Liver (tissue), 9 donors: ENCODE measurements around the gene INSC. TPM values are rescaled to one million over a fixed set of nuclear protein-coding genes. Genes with fewer than 3 reads are reported as not detected.

Experiments
- DNase-seq: peaks from one replicate; pipeline ENCODE4 v3.0.0-alpha.2; 2017; ENCODE audit warnings: low spot score
- H3K27ac ChIP-seq, 2 donors: one replicate each; pipeline ENCODE4 v1.7.0; 2013; ENCODE audit warnings: inconsistent platforms in 2 of 2, low read length in 2 of 2, control low read depth in 1 of 2, low read depth in 1 of 2, mild to moderate bottlenecking in 1 of 2
- H3K27me3 ChIP-seq, 4 donors: one replicate each; pipeline versions ENCODE4 v1.6.1 to v1.7.0; 2013; ENCODE audit warnings: low read length in 3 of 4, inconsistent platforms in 1 of 4, mild to moderate bottlenecking in 1 of 4, moderate library complexity in 1 of 4; ENCODE audit not compliant: control insufficient read depth in 4 of 4, insufficient read depth in 4 of 4
- H3K36me3 ChIP-seq, 4 donors: one replicate each; pipeline versions ENCODE4 v1.6.1 to v1.7.0; 2013; ENCODE audit warnings: low read length in 3 of 4, mild to moderate bottlenecking in 3 of 4, low read depth in 1 of 4, moderate library complexity in 1 of 4; ENCODE audit not compliant: control insufficient read depth in 4 of 4, insufficient read depth in 3 of 4
- H3K4me1 ChIP-seq, 4 donors: one replicate each; pipeline versions ENCODE4 v1.6.1 to v1.7.0; 2013; ENCODE audit warnings: low read length in 3 of 4, mild to moderate bottlenecking in 3 of 4, moderate library complexity in 1 of 4; ENCODE audit not compliant: control insufficient read depth in 4 of 4, insufficient read depth in 4 of 4
- H3K4me3 ChIP-seq, 3 donors: one replicate each; pipeline versions ENCODE4 v1.6.1 to v1.7.0; 2013; ENCODE audit warnings: low read length in 3 of 3, control low read depth in 1 of 3, low read depth in 1 of 3, mild to moderate bottlenecking in 1 of 3
- H3K9ac ChIP-seq, 2 donors: one replicate each; pipeline ENCODE4 v1.7.0; 2013; ENCODE audit warnings: low read length in 2 of 2, mild to moderate bottlenecking in 2 of 2, moderate library complexity in 2 of 2, control low read depth in 1 of 2, low read depth in 1 of 2
- H3K9me3 ChIP-seq, 4 donors: one replicate each; pipeline versions ENCODE4 v1.6.1 to v1.7.0; 2013; ENCODE audit warnings: low read length in 3 of 4; ENCODE audit not compliant: control insufficient read depth in 4 of 4
- CTCF ChIP-seq: fragments of 150-350 bp; IDR thresholded peaks from 2 replicates; pipeline ENCODE4 v1.5.1; 2017; ENCODE audit warnings: improper control_type of control experiment, low read depth, low read length; ENCODE audit not compliant: missing input control
- EGR1 ChIP-seq, 2 donors: IDR thresholded peaks; 2 replicates each; pipeline ENCODE4 v1.6.1; 2016 to 2018; ENCODE audit warnings: antibody characterized with exemption in 2 of 2, low read depth in 2 of 2
- FOXA1 ChIP-seq: IDR thresholded peaks from 2 replicates; pipeline ENCODE4 v1.6.1; 2016; ENCODE audit warnings: antibody characterized with exemption
- FOXA2 ChIP-seq: IDR thresholded peaks from 2 replicates; pipeline ENCODE4 v1.6.1; 2016; ENCODE audit warnings: antibody characterized with exemption
- GABPA ChIP-seq, 2 donors: IDR thresholded peaks in 1 of 2; conservative IDR thresholded peaks in 1 of 2; 2 replicates each; pipeline ENCODE4 v1.6.1; 2016; ENCODE audit warnings: antibody characterized with exemption in 2 of 2, mild to moderate bottlenecking in 1 of 2, moderate library complexity in 1 of 2
- HNF4A ChIP-seq, 2 donors: conservative IDR thresholded peaks; 2 replicates each; pipeline ENCODE4 v1.6.1; 2016; ENCODE audit warnings: antibody characterized with exemption in 2 of 2, mild to moderate bottlenecking in 2 of 2
- HNF4G ChIP-seq: IDR thresholded peaks from 2 replicates; pipeline ENCODE4 v1.6.1; 2016; ENCODE audit warnings: antibody characterized with exemption
- JUND ChIP-seq, 2 donors: IDR thresholded peaks; 2 replicates each; pipeline ENCODE4 v1.6.1; 2016; ENCODE audit warnings: antibody characterized with exemption in 2 of 2
- MAX ChIP-seq: IDR thresholded peaks from 2 replicates; pipeline ENCODE4 v1.6.1; 2016; ENCODE audit warnings: antibody characterized with exemption
- NR2F2 ChIP-seq: IDR thresholded peaks from 2 replicates; pipeline ENCODE4 v1.6.1; 2016; ENCODE audit warnings: antibody characterized with exemption
- RAD21 ChIP-seq, 2 donors: IDR thresholded peaks; 2 replicates each; pipeline ENCODE4 v1.6.1; 2016; ENCODE audit warnings: antibody characterized with exemption in 2 of 2, mild to moderate bottlenecking in 2 of 2
- RXRA ChIP-seq, 2 donors: IDR thresholded peaks; 2 replicates each; pipeline ENCODE4 v1.6.1; 2017 to 2018; ENCODE audit warnings: antibody characterized with exemption in 2 of 2, mild to moderate bottlenecking in 1 of 2
- SP1 ChIP-seq: IDR thresholded peaks from 2 replicates; pipeline ENCODE4 v1.6.1; 2018; ENCODE audit warnings: antibody characterized with exemption, mild to moderate bottlenecking
- TAF1 ChIP-seq: conservative IDR thresholded peaks from 2 replicates; pipeline ENCODE4 v1.6.1; 2016; ENCODE audit warnings: antibody characterized with exemption, mild to moderate bottlenecking
- YY1 ChIP-seq: IDR thresholded peaks from 2 replicates; pipeline ENCODE4 v1.6.1; 2016; ENCODE audit warnings: antibody characterized with exemption, mild to moderate bottlenecking
- ZBTB33 ChIP-seq: IDR thresholded peaks from 2 replicates; pipeline ENCODE4 v1.6.1; 2016; ENCODE audit warnings: antibody characterized with exemption
- WGBS: extraction: QIAGEN DNeasy Blood & Tissue Kit; methylation state at CpG from one replicate; pipeline ENCODE4 v1.1.7; 2013; 5-methylcytosine and 5-hydroxymethylcytosine counted together
- polyA plus RNA-seq, 2 donors: library from polyadenylated mRNA; stranded (reverse) in 1 of 2; unstranded in 1 of 2; fragments of 200-250 nt in 1 of 2; fragments of >200 nt in 1 of 2; fragmentation: Nextera tagmentation in 1 of 2; extraction: Ambion mirVana in 1 of 2; gene quantifications; one replicate each; pipeline versions ENCODE4 v1.2.1 to v1.2.3, GENCODE V29; 2013 to 2015
- total RNA-seq, 2 donors: library from RNA; depleted of rRNA; stranded (reverse); fragments of >200 nt; gene quantifications; one replicate each; pipeline ENCODE4 v1.2.3, GENCODE V29; 2014
- TF ChIP-seq, protein P1 (sequence below): IDR thresholded peaks from 2 replicates; pipeline ENCODE4 v1.6.1; 2016; ENCODE audit warnings: antibody characterized with exemption
- donor health status: healthy.
- donor health status: healthy.
- donor health status: healthy.
- donor health status: healthy.
- donor health status: healthy.

INSC gene
- total and polyA plus RNA-seq, 4 donors: 0.02 to 0.25 (median 0.12) TPM

DNA sequence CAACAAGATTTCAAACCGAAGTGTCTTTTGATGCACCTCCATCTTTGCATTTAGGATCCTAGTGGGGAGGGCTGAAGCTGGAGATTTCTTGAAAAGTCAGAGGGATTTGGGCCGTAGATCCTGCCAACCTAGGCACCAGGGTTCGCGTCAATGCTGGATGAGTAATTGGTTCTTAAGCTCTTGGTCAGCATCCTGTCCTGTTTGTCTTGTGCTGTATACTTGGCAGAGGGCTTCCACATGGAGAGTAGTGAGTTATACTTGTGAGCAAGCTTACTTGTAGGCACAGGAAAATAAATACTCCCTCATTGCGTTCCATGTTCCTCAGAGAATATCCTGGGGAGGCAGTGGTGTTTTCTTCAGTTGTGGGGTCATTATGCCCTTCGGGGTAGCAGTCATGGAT is 12.6 kb downstream of the INSC start:
- H3K9me3 ChIP-seq: no peaks in the 10 kb centered on the region
- no peak overlapping the region for H3K9ac ChIP-seq
- H3K27ac ChIP-seq: no peak overlapping the region
- no peak overlapping the region for H3K4me3 ChIP-seq
- H3K36me3 ChIP-seq: no peaks in the 10 kb centered on the region
- no peak for DNase-seq
- 87% methylated on average over 6 of the region's 6 CpGs for WGBS
- H3K4me1 ChIP-seq: no peaks in the 10 kb centered on the region
- TF ChIP-seq NR2F2 (no peak), RXRA (IDR thresholded peaks at IDR 0.05) (no peak), GABPA (IDR thresholded peaks at IDR 0.05 in 1 of 2, conservative IDR thresholded peaks at IDR 0.05 in 1 of 2) (no peak), SP1 (no peak), CTCF (no peak)
- TF ChIP-seq, protein P1, sequence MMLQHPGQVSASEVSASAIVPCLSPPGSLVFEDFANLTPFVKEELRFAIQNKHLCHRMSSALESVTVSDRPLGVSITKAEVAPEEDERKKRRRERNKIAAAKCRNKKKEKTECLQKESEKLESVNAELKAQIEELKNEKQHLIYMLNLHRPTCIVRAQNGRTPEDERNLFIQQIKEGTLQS: no peak
- H3K27me3 ChIP-seq: no peaks in the 10 kb centered on the region

- DNase-seq: no peak
- WGBS: 96% methylated on average over 2 of the region's 2 CpGs
- H3K9me3 ChIP-seq: no peaks in the 10 kb centered on the region
- H3K27me3 ChIP-seq: no peaks in the 10 kb centered on the region
- no peak overlapping the region for H3K9ac ChIP-seq
- no peak for TF ChIP-seq HNF4A (conservative IDR thresholded peaks at IDR 0.05)
- no peak for TF ChIP-seq ZBTB33
- no peak for TF ChIP-seq TAF1
- TF ChIP-seq MAX: no peak
- no peak for TF ChIP-seq FOXA1
- no peak for TF ChIP-seq NR2F2
- TF ChIP-seq, protein P1: no peak
- no peak for TF ChIP-seq YY1
- no peak for TF ChIP-seq SP1
- TF ChIP-seq JUND (IDR thresholded peaks at IDR 0.05): no peak
- no peaks in the 10 kb centered on the region for H3K36me3 ChIP-seq
- no peaks in the 10 kb centered on the region for H3K4me1 ChIP-seq
- H3K4me3 ChIP-seq: no peak overlapping the region
- no peak overlapping the region for H3K27ac ChIP-seq
Observed at GRCh38 chr11:15128621-15129020, 13.9 kb downstream of the INSC start.

- no peak overlapping the region for H3K9ac ChIP-seq
- H3K36me3 ChIP-seq: no peaks in the 10 kb centered on the region
- H3K4me3 ChIP-seq: no peak overlapping the region
- no peaks in the 10 kb centered on the region for H3K4me1 ChIP-seq
- no peak overlapping the region for H3K27ac ChIP-seq
- H3K9me3 ChIP-seq: no peaks in the 10 kb centered on the region
- no peaks in the 10 kb centered on the region for H3K27me3 ChIP-seq
- 94% methylated on average over 1 of the region's 1 CpG for WGBS
- no peak for DNase-seq
- no peak for TF ChIP-seq NR2F2
- TF ChIP-seq RXRA (IDR thresholded peaks at IDR 0.05): no peak
- no peak for TF ChIP-seq EGR1 (IDR thresholded peaks at IDR 0.05; ENCODE audit: low read depth in 2 of 2)
- TF ChIP-seq MAX: no peak
- TF ChIP-seq GABPA (IDR thresholded peaks at IDR 0.05 in 1 of 2, conservative IDR thresholded peaks at IDR 0.05 in 1 of 2): no peak
- TF ChIP-seq YY1: no peak
- TF ChIP-seq ZBTB33: no peak
- TF ChIP-seq HNF4G: no peak
- TF ChIP-seq, protein P1: no peak
- TF ChIP-seq FOXA1: no peak
- TF ChIP-seq HNF4A (conservative IDR thresholded peaks at IDR 0.05): no peak
- TF ChIP-seq TAF1: no peak
- TF ChIP-seq RAD21 (IDR thresholded peaks at IDR 0.05): no peak
- no peak for TF ChIP-seq FOXA2
- TF ChIP-seq JUND (IDR thresholded peaks at IDR 0.05): no peak
- TF ChIP-seq CTCF: no peak
Observed at GRCh38 chr11:15136166-15136565, 21.4 kb downstream of the INSC start.
